GM23248 (cell line): ENCODE measurements around the gene NT5DC1.

ENCODE experiments used
- EZH2 ChIP-seq: fragments of 200-600 bp; sonication (generic); IDR thresholded peaks from 2 replicates; pipeline ENCODE4 v1.6.1; 2018; ENCODE audit warnings: antibody characterized with exemption, mild to moderate bottlenecking; ENCODE audit not compliant: insufficient read depth, poor library complexity, severe bottlenecking
- EZH2phosphoT487 ChIP-seq: fragments of 200-600 bp; sonication (generic); IDR thresholded peaks from 2 replicates; pipeline ENCODE4 v1.6.1; 2018; ENCODE audit warnings: antibody characterized with exemption, moderate library complexity, mild to moderate bottlenecking, low read depth; ENCODE audit not compliant: insufficient read depth

DNA sequence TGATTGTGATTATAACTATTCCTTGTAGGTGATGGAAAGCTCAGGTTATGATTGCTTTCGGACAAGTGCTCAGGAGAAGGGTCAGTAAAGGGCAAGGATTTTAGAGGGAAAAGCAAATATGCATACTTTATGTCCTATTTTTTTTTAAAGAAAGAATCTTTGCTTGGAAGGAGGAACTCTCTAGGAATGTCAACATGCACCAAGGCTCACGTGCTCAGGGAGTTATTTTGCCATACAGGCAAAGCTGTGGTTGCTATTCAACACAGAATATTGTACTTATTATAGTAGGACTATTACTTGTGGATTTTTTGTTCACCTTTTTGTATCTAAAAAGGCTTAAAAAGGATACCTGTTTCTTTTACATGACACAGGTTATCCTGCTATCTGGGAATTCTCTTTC, 182.0 kb downstream of the NT5DC1 start:
- TF ChIP-seq EZH2phosphoT487 (no peak), EZH2 (no peak)
